GM12878 (cell line): Measurements from ENCODE around the gene NFIX. TPM values are rescaled to one million over a fixed set of nuclear protein-coding genes. Genes with fewer than 3 reads are reported as not detected.

Experiments
- ATAC-seq: fragments of 200-7000 bp; cut with Tn5 transposase; 3 replicates; pipeline ENCODE4 v1.9.1; 2020; ENCODE audit warnings: mild to moderate bottlenecking, moderate library complexity
- BruUV-seq: library from RNA; stranded (reverse); fragments of 400-500 nt; replicated peaks from 2 replicates; lab custom pipeline; 2021; lab: Mats Ljungman, UMichigan
- CTCF ChIA-PET: fragments of 300-600 bp; sonication (Branson Sonifier 250); formaldehyde crosslinking; extraction: SDS; loops from one replicate; lab custom pipeline; 2021; ENCODE audit warnings: inconsistent platforms; lab: Yijun Ruan, JAX
- POLR2A ChIA-PET: fragments of 350-600 bp; formaldehyde crosslinking; extraction: SDS; loops from one replicate; lab custom pipeline; 2021; ENCODE audit warnings: inconsistent platforms; lab: Charles Lee
- RAD21 ChIA-PET: fragments of 300-600 bp; sonication (Branson Sonifier 250); formaldehyde crosslinking; loops from one replicate; lab custom pipeline; 2023; ENCODE audit warnings: antibody characterized with exemption; ENCODE audit not compliant: unreplicated experiment; lab: Charles Lee
- SMC1A ChIA-PET: fragments of 300-600 bp; sonication (Branson Sonifier 250); formaldehyde crosslinking; loops from one replicate; lab custom pipeline; 2023; ENCODE audit not compliant: unreplicated experiment, uncharacterized antibody; lab: Charles Lee
- DNase-seq: peaks from one replicate; pipeline ENCODE4 v3.0.0-alpha.2; 2011; ENCODE audit warnings: low read depth, low spot score
- FAIRE-seq: peaks from 3 replicates; lab custom pipeline; 2011; peaks lifted over from hg19 to GRCh38; lab: Jason Lieb, UNC
- H2AFZ ChIP-seq: 2 replicates; pipeline ENCODE4 v1.6.0; 2011; ENCODE audit warnings: low read depth, low read length, control low read depth; ENCODE audit not compliant: control insufficient read depth
- H3K27ac ChIP-seq: 2 replicates; pipeline ENCODE4 v1.5.1; 2011; ENCODE audit warnings: control low read depth; ENCODE audit not compliant: control insufficient read depth, insufficient read depth
- H3K27me3 ChIP-seq, 2 experiments: replicated peaks in 1 of 2; 2 replicates each; pipeline versions ENCODE4 v1.6.0 to v1.6.1; 2011; ENCODE audit warnings: low read length in 1 of 2; ENCODE audit not compliant: control insufficient read depth in 2 of 2, insufficient read depth in 2 of 2
- H3K36me3 ChIP-seq, 2 experiments: 2 replicates each; pipeline ENCODE4 v1.5.1; 2011; ENCODE audit warnings: low read length in 1 of 2; ENCODE audit not compliant: control insufficient read depth in 2 of 2, insufficient read depth in 2 of 2
- H3K4me1 ChIP-seq: 2 replicates; pipeline ENCODE4 v1.6.1; 2011; ENCODE audit warnings: mild to moderate bottlenecking, low read length, moderate library complexity, mixed read lengths; ENCODE audit not compliant: control insufficient read depth, insufficient read depth
- H3K4me2 ChIP-seq: 2 replicates; pipeline ENCODE4 v1.6.0; 2011; ENCODE audit warnings: control low read depth; ENCODE audit not compliant: control insufficient read depth, insufficient read depth
- H3K4me3 ChIP-seq: fragments of 200-600 bp; sonication (generic); 2 replicates; pipeline ENCODE4 v1.5.1; 2016
- H3K79me2 ChIP-seq: 2 replicates; pipeline ENCODE4 v1.6.0; 2011; ENCODE audit warnings: low read length; ENCODE audit not compliant: control insufficient read depth, insufficient read depth
- H3K9ac ChIP-seq: 2 replicates; pipeline ENCODE4 v1.8.0; 2011; ENCODE audit warnings: low read length, control low read depth, mixed read lengths; ENCODE audit not compliant: control insufficient read depth, insufficient read depth
- H3K9me3 ChIP-seq: replicated peaks from 3 replicates; pipeline ENCODE4 v1.5.1; 2011; ENCODE audit warnings: mild to moderate bottlenecking, low read length; ENCODE audit not compliant: control insufficient read depth, insufficient read depth
- H4K20me1 ChIP-seq: 2 replicates; pipeline ENCODE4 v1.6.0; 2011; ENCODE audit not compliant: control insufficient read depth, insufficient read depth
- CBX3 ChIP-seq: fragments of 200-600 bp; sonication (generic); IDR thresholded peaks from 2 replicates; pipeline ENCODE4 v1.6.1; 2016; ENCODE audit warnings: low read depth, borderline replicate concordance
- ESRRA ChIP-seq: IDR thresholded peaks from 2 replicates; pipeline ENCODE4 v1.6.1; 2012; ENCODE audit warnings: mild to moderate bottlenecking, low read length, improper control_type of control experiment
- HCFC1 ChIP-seq: fragments of 150-350 bp; IDR thresholded peaks from 2 replicates; pipeline ENCODE4 v1.6.1; 2014; ENCODE audit warnings: low read length
- LARP7 ChIP-seq: fragments of 450-650 bp; IDR thresholded peaks from 2 replicates; pipeline ENCODE4 v1.6.1; 2017; ENCODE audit warnings: mild to moderate bottlenecking
- NR2C2 ChIP-seq: IDR thresholded peaks from 2 replicates; pipeline ENCODE4 v1.6.1; 2011; ENCODE audit warnings: borderline replicate concordance, low read depth; ENCODE audit not compliant: control insufficient read depth, insufficient read length
- WGBS: methylation state at CpG from one replicate; pipeline ENCODE4 v1.1.6; 2016; ENCODE audit warnings: low lambda C conversion rate; ENCODE audit not compliant: insufficient replicate concordance, insufficient coverage; ENCODE audit errors: missing lambda C conversion rate; 5-methylcytosine and 5-hydroxymethylcytosine counted together
- in situ Hi-C: fragments of 300-500 bp; cut with MboI; formaldehyde crosslinking; loops from 9 replicates; pipeline ENCODE4 v1.14.3; 2018; ENCODE audit warnings: mixed read lengths
- intact Hi-C: fragments of 100-400 bp; cut with micrococcal nuclease; formaldehyde crosslinking; loops from one replicate; pipeline ENCODE4 v1.14.2; 2022; ENCODE audit not compliant: unreplicated experiment
- polyA plus RNA-seq, 11 experiments: library from polyadenylated mRNA; depleted of rRNA in 4 of 11; unstranded in 6 of 11; stranded (reverse) in 5 of 11; fragments of >200 nt; fragmentation: Nextera tagmentation in 4 of 11; fragmentation: Illumina TruSeq in 1 of 11; extraction: Ambion mirVana in 4 of 11; extraction: Trizol in 1 of 11; gene quantifications; 1 replicate in 1 of 11; 2 replicates in 10 of 11; pipeline versions ENCODE4 v1.2.1 to v1.2.3, GENCODE V29; 2011 to 2016; ENCODE audit warnings: inconsistent platforms in 2 of 11, missing spikeins in 2 of 11, low read depth in 1 of 11
- total RNA-seq, 4 experiments: library from RNA; depleted of rRNA in 3 of 4; stranded (reverse); fragments of >200 nt in 3 of 4; fragmentation: Illumina TruSeq in 1 of 4; extraction: Trizol in 1 of 4; gene quantifications; 2 replicates each; pipeline versions ENCODE4 v1.2.1 to v1.2.3, GENCODE V29; 2013 to 2021
- TF ChIP-seq, protein P1 (sequence below): fragments of 150-350 bp; IDR thresholded peaks from 2 replicates; pipeline ENCODE4 v1.6.1; 2016; ENCODE audit warnings: low read depth, low read length

NFIX gene
- total and polyA plus RNA-seq, 10 of the 15 experiments (the other 5 are each of a cell fraction or from before 2014, with no cell fraction given): 0.02 to 2.2 (median 0.28) TPM

- SMC1A ChIA-PET: no interaction called here
Observed at GRCh38 chr19:13129384-13129783, 134.1 kb downstream of the NFIX start.

More at GRCh38 chr19:13129384-13129783, 134.1 kb downstream of the NFIX start:
- RAD21 ChIA-PET: interaction anchor here (0.8 kb wide), 1 partner anchor 85 kb away, joined by 5 read pairs; no protein-coding TSS in a partner anchor
- TF ChIP-seq ESRRA (no peak), CBX3 (no peak), HCFC1 (no peak), NR2C2 (no peak), LARP7 (no peak)
- TF ChIP-seq, protein P1, sequence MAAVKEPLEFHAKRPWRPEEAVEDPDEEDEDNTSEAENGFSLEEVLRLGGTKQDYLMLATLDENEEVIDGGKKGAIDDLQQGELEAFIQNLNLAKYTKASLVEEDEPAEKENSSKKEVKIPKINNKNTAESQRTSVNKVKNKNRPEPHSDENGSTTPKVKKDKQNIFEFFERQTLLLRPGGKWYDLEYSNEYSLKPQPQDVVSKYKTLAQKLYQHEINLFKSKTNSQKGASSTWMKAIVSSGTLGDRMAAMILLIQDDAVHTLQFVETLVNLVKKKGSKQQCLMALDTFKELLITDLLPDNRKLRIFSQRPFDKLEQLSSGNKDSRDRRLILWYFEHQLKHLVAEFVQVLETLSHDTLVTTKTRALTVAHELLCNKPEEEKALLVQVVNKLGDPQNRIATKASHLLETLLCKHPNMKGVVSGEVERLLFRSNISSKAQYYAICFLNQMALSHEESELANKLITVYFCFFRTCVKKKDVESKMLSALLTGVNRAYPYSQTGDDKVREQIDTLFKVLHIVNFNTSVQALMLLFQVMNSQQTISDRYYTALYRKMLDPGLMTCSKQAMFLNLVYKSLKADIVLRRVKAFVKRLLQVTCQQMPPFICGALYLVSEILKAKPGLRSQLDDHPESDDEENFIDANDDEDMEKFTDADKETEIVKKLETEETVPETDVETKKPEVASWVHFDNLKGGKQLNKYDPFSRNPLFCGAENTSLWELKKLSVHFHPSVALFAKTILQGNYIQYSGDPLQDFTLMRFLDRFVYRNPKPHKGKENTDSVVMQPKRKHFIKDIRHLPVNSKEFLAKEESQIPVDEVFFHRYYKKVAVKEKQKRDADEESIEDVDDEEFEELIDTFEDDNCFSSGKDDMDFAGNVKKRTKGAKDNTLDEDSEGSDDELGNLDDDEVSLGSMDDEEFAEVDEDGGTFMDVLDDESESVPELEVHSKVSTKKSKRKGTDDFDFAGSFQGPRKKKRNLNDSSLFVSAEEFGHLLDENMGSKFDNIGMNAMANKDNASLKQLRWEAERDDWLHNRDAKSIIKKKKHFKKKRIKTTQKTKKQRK: no peak
- Histone ChIP-seq H3K4me2 (no peak overlapping the region), H3K36me3 (peaks cover 0 to 3% of the 10 kb centered on the region in 2 experiments), H3K27ac (no peak overlapping the region), H3K9me3 (no peaks in the 10 kb centered on the region), H3K4me3 (no peak overlapping the region), H3K79me2 (peaks cover 17% of the 10 kb centered on the region), H3K9ac (no peak overlapping the region), H3K27me3 (no peaks in the 10 kb centered on the region), H3K4me1 (no peaks in the 10 kb centered on the region), H4K20me1 (peaks cover 7% of the 10 kb centered on the region), H2AFZ (no peak overlapping the region)
- in situ Hi-C loops: no loop called here
- CTCF ChIA-PET: interaction anchor here (1.5 kb wide), 1 partner anchor 68 kb away, joined by 3 read pairs; no protein-coding TSS in a partner anchor
- ATAC-seq: no peak
- POLR2A ChIA-PET: interaction anchor here (1.0 kb wide), 1 partner anchor 9 kb away, joined by 3 read pairs; no protein-coding TSS in a partner anchor
- BruUV-seq: no TSS peak
- intact Hi-C loops: no loop called here
- 91% methylated on average over 9 of the region's 9 CpGs for WGBS
- FAIRE-seq: no peak
- DNase-seq: no peak
